ENCODE data around the gene TMEM185B.
"Not testable (repeated sequence)": the region's sequence is repeated elsewhere in the genome, so short reads cannot be mapped to it uniquely, and the experiment has no call there.

DNA sequence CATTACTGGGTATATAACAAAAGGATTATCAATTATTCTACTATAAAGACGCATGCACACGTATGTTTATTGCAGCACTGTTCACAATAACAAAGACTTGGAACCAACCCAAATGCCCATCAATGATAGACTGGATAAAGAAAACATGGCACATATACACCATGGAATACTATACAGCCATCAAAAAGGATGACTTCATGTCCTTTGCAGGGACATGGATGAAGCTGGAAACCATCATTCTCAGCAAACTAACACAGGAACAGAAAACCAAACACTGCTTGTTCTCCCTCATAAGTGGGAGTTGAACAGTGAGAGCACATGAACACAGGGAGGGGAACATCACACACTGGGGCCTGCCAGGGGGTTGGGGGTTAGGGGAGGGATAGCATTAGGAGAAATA is 12.0 kb upstream of the TMEM185B start:
- not testable (repeated sequence) for TF ChIP-seq SUZ12 (IDR thresholded peaks at IDR 0.05; ENCODE audit: extremely low read depth, insufficient read depth, insufficient read length); ZNF274 (IDR thresholded peaks at IDR 0.05; ENCODE audit: low read depth, low read length)
